ENCODE data around the gene HOXD12.

HOXD12 gene

DNA sequence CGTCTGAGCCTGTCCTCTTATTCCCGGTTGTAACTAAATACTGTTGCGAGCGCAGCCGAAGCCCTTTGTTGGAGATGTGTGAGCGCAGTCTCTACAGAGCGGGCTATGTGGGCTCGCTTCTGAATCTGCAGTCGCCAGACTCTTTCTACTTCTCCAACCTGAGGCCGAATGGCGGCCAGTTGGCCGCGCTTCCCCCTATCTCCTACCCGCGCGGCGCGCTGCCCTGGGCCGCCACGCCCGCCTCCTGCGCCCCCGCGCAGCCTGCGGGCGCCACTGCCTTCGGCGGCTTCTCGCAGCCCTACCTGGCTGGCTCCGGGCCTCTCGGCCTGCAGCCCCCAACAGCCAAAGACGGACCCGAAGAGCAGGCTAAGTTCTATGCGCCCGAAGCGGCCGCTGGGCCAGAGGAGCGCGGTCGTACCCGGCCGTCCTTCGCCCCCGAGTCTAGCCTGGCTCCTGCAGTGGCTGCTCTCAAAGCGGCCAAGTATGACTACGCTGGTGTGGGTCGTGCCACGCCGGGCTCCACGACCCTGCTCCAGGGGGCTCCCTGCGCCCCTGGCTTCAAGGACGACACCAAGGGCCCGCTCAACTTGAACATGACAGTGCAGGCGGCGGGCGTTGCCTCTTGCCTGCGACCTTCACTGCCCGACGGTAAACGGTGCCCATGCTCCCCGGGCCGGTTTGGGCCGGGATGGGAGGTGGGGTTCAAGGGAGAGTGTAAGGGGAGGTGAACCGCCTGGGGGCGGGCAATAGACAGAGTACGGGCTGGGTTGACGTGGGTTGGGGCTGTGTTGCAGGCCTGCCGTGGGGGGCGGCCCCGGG, at the start of gene HOXD12:
Gene HOXD12, plus strand, starts transcription at position 68 of the 819 bp plus-strand sequence. Its CDS starts 7 bp downstream, at position 75.
- H3K4me3 ChIP-seq (ENCODE audit: low read depth, low read length) = no peak within 1 kb of the TSS
- peaks cover 99% of the 10 kb centered on the region for H3K27me3 ChIP-seq (ENCODE audit: insufficient read depth, low read length)
- H3K4me1 ChIP-seq (ENCODE audit: control insufficient read depth, insufficient read depth, low read length, unreplicated experiment) = peaks cover 8% of the 10 kb centered on the region
- H3K79me2 ChIP-seq (ENCODE audit: control insufficient read depth, insufficient read depth, low read length, unreplicated experiment) = no peaks in the 10 kb centered on the region
- no peak within 1 kb of the TSS for H2AFZ ChIP-seq (ENCODE audit: low read length, unreplicated experiment)
- no peaks in the 10 kb centered on the region for H3K36me3 ChIP-seq (ENCODE audit: insufficient read depth, low read length)
- H3K27ac ChIP-seq (ENCODE audit: low read depth, low read length) = no peak within 1 kb of the TSS

DNA sequence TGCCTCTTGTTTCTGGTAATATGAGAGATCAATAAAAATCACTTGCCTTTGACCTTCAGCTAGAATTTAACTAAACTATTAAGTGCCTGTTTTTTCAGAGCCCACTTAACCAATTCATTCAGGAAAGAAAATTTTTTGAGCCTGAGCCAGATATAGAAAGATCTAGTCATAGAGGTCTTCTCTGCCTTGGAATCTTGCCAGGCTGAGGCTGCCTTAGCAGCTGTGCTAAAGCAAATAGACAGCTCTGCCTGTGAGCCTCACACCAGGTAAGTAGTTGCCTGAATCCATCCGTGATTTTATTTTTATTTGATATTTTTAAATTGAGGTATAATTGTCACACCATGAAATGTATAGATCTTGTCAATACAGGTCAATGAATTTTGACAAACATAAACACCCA, 43.2 kb upstream of the HOXD12 start:
- Histone ChIP-seq H3K27me3 (ENCODE audit: insufficient read depth, low read length) (peaks cover 74% of the 10 kb centered on the region), H3K27ac (ENCODE audit: low read depth, low read length) (no peak overlapping the region), H3K4me3 (ENCODE audit: low read depth, low read length) (no peak overlapping the region), H3K36me3 (ENCODE audit: insufficient read depth, low read length) (no peaks in the 10 kb centered on the region), H3K4me1 (ENCODE audit: control insufficient read depth, insufficient read depth, low read length, unreplicated experiment) (no peaks in the 10 kb centered on the region), H3K79me2 (ENCODE audit: control insufficient read depth, insufficient read depth, low read length, unreplicated experiment) (no peaks in the 10 kb centered on the region), H2AFZ (ENCODE audit: low read length, unreplicated experiment) (no peak overlapping the region)

DNA sequence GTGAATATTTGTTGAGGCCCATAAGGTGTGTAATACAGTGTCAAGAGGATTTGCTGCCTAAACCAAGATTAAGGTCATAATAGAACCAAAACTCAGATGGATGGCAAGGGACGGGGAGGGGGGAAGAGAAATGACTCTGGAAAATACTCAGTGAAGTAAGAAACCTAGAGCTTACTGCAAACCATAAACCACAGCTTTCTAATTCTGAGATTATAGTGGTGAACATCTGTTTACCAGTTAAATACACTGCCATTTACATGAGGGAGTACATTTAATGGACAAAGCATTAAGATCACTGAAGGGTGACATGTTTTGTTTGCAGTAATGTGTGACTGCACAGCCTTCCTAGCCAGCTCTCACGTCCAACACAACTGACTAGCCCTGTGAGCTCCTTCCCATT, 35.6 kb upstream of the HOXD12 start:
- Histone ChIP-seq H3K27ac (ENCODE audit: low read depth, low read length) (no peak overlapping the region), H2AFZ (ENCODE audit: low read length, unreplicated experiment) (no peak overlapping the region), H3K36me3 (ENCODE audit: insufficient read depth, low read length) (no peaks in the 10 kb centered on the region), H3K27me3 (ENCODE audit: insufficient read depth, low read length) (peaks cover 93% of the 10 kb centered on the region), H3K4me3 (ENCODE audit: low read depth, low read length) (no peak overlapping the region), H3K79me2 (ENCODE audit: control insufficient read depth, insufficient read depth, low read length, unreplicated experiment) (no peaks in the 10 kb centered on the region), H3K4me1 (ENCODE audit: control insufficient read depth, insufficient read depth, low read length, unreplicated experiment) (peaks cover 4% of the 10 kb centered on the region)

DNA sequence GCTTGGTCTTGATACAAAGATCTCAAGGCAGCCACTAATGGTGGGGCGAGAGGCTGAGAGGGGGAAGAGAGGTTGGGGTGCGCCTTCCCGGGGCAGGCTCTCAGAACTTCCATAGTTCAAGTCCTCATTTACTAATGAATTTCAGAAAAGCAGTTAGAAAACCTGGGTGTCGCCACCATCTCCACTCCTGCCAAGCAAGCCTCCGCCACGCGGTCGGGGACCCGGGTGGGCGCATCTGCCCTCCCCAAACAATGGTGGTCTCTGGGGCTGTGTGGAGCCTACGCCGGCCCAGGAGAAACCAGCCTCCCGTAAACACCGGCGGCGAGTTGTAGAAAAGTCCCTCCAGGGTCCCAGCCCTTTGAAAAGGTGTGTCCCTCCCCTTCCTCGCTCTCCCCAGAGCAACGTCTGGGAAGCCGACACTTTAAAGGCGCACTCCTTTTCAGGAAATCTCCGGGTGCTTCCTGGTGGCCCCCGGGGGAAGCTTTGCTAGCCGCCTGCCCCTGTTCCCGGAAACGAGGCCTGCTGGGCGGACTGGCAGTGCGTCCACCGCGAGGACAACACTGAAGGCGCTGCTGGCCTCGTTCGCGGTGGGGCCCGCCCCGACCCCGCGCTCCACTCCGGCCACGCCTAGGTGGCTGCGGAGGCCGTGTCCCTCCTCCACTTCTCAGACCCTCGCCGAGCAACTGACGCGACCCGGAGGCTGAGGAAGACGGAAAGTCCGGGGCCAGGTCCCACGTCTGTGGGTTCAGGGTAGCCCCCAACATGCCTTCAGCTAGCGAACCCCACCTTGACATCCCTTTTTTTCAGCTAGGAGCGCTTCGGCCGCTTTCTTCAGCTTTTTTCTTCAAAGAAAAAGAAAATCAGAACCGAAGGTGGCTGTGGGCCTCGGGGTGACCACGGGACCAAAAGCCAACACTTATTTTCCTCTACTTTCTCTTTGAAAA, 32.7 kb upstream of the HOXD12 start:
- Histone ChIP-seq H3K79me2 (ENCODE audit: control insufficient read depth, insufficient read depth, low read length, unreplicated experiment) (no peaks in the 10 kb centered on the region), H3K36me3 (ENCODE audit: insufficient read depth, low read length) (no peaks in the 10 kb centered on the region), H2AFZ (ENCODE audit: low read length, unreplicated experiment) (peak overlapping the region; percentile 55), H3K4me3 (ENCODE audit: low read depth, low read length) (peak overlapping the region; percentile 72), H3K27ac (ENCODE audit: low read depth, low read length) (no peak overlapping the region), H3K4me1 (ENCODE audit: control insufficient read depth, insufficient read depth, low read length, unreplicated experiment) (peaks cover 4% of the 10 kb centered on the region), H3K27me3 (ENCODE audit: insufficient read depth, low read length) (peaks cover 97% of the 10 kb centered on the region)

GRCh38 chr2:176067589-176068418, 31.8 kb upstream of the HOXD12 start:
- H3K4me3 ChIP-seq (ENCODE audit: low read depth, low read length) = peak overlapping the region; percentile 72
- no peaks in the 10 kb centered on the region for H3K79me2 ChIP-seq (ENCODE audit: control insufficient read depth, insufficient read depth, low read length, unreplicated experiment)
- H2AFZ ChIP-seq (ENCODE audit: low read length, unreplicated experiment) = peak overlapping the region; percentile 55
- peaks cover 97% of the 10 kb centered on the region for H3K27me3 ChIP-seq (ENCODE audit: insufficient read depth, low read length)
- no peaks in the 10 kb centered on the region for H3K36me3 ChIP-seq (ENCODE audit: insufficient read depth, low read length)
- no peak overlapping the region for H3K27ac ChIP-seq (ENCODE audit: low read depth, low read length)
- peaks cover 4% of the 10 kb centered on the region for H3K4me1 ChIP-seq (ENCODE audit: control insufficient read depth, insufficient read depth, low read length, unreplicated experiment)

DNA sequence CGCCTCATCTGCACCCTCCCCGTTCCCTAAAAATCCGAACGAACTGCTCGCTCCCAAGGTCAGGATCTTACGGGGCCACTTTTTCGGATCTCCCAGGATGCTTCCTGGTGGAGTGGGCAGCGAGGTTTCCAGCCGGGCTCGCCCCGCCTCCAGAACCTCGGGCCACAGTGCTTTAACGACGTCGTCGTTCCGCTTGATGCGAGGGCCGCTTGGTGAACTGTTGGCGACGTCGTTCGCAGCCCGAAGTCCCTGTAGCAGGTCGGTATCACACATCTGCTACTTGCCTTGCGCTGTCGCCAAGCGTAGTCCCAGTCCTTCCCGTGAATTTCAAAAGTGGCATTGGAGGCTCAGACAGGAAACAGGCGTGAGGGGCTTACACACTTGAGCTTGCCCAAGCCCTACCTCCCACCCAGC, 31.2 kb upstream of the HOXD12 start:
- Histone ChIP-seq H3K27ac (ENCODE audit: low read depth, low read length) (no peak overlapping the region), H2AFZ (ENCODE audit: low read length, unreplicated experiment) (no peak overlapping the region), H3K4me1 (ENCODE audit: control insufficient read depth, insufficient read depth, low read length, unreplicated experiment) (peaks cover 4% of the 10 kb centered on the region), H3K27me3 (ENCODE audit: insufficient read depth, low read length) (peaks cover 97% of the 10 kb centered on the region), H3K4me3 (ENCODE audit: low read depth, low read length) (peak overlapping the region; percentile 50; the same call in 1 of the 2 replicates), H3K36me3 (ENCODE audit: insufficient read depth, low read length) (no peaks in the 10 kb centered on the region), H3K79me2 (ENCODE audit: control insufficient read depth, insufficient read depth, low read length, unreplicated experiment) (no peaks in the 10 kb centered on the region)

GRCh38 chr2:176071330-176072291, 28.0 kb upstream of the HOXD12 start:
- Histone ChIP-seq H3K27me3 (ENCODE audit: insufficient read depth, low read length) (peaks cover 100% of the 10 kb centered on the region), H3K79me2 (ENCODE audit: control insufficient read depth, insufficient read depth, low read length, unreplicated experiment) (no peaks in the 10 kb centered on the region), H3K4me1 (ENCODE audit: control insufficient read depth, insufficient read depth, low read length, unreplicated experiment) (peaks cover 4% of the 10 kb centered on the region), H3K36me3 (ENCODE audit: insufficient read depth, low read length) (no peaks in the 10 kb centered on the region), H2AFZ (ENCODE audit: low read length, unreplicated experiment) (no peak overlapping the region), H3K4me3 (ENCODE audit: low read depth, low read length) (no peak overlapping the region), H3K27ac (ENCODE audit: low read depth, low read length) (no peak overlapping the region)

GRCh38 chr2:176072292-176072669, 27.3 kb upstream of the HOXD12 start:
- Histone ChIP-seq H3K4me3 (ENCODE audit: low read depth, low read length) (no peak overlapping the region), H3K27me3 (ENCODE audit: insufficient read depth, low read length) (peaks cover 100% of the 10 kb centered on the region), H3K27ac (ENCODE audit: low read depth, low read length) (no peak overlapping the region), H3K79me2 (ENCODE audit: control insufficient read depth, insufficient read depth, low read length, unreplicated experiment) (no peaks in the 10 kb centered on the region), H3K4me1 (ENCODE audit: control insufficient read depth, insufficient read depth, low read length, unreplicated experiment) (peaks cover 4% of the 10 kb centered on the region), H3K36me3 (ENCODE audit: insufficient read depth, low read length) (no peaks in the 10 kb centered on the region), H2AFZ (ENCODE audit: low read length, unreplicated experiment) (no peak overlapping the region)

- Histone ChIP-seq H3K79me2 (ENCODE audit: control insufficient read depth, insufficient read depth, low read length, unreplicated experiment) (no peaks in the 10 kb centered on the region), H3K4me3 (ENCODE audit: low read depth, low read length) (no peak overlapping the region), H3K36me3 (ENCODE audit: insufficient read depth, low read length) (no peaks in the 10 kb centered on the region), H3K4me1 (ENCODE audit: control insufficient read depth, insufficient read depth, low read length, unreplicated experiment) (no peaks in the 10 kb centered on the region), H3K27me3 (ENCODE audit: insufficient read depth, low read length) (peaks cover 100% of the 10 kb centered on the region), H2AFZ (ENCODE audit: low read length, unreplicated experiment) (no peak overlapping the region), H3K27ac (ENCODE audit: low read depth, low read length) (no peak overlapping the region)
Observed at GRCh38 chr2:176072951-176073904, 26.4 kb upstream of the HOXD12 start.
